Inflammatory macrophage treated with lipopolysaccharide for 4 hours (primary cell): ENCODE results near the gene URB2.
A peak's percentile ranks its signal among the peaks of the same experiment; 100 is the strongest.

Experiments used
- DNase-seq: peaks from one replicate; pipeline ENCODE4 v3.0.0-alpha.2; 2020

The URB2 gene

DNA sequence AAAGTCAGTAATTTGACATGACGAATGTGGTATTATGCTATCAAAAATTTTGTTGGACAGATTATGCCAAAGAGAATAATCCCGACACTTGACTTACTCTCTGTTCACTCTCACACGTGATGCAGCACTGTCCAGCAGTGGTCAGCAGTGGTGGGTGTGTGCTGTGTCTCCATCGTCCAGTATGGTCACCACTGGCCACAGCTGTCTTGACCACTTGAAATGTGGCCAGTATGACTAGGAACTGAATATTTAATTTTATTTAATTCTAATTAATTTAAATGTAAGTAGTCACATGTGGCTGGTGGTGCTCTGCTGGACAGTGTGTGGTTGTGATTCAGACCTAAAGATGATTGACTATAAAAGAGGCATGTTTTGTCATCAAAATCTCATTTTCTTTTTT lies 24.0 kb downstream of the URB2 start:
- no peak for DNase-seq

- DNase-seq: no peak
These were observed 25.5 kb downstream of the URB2 start for GRCh38 chr1:229651546-229651945.

DNA sequence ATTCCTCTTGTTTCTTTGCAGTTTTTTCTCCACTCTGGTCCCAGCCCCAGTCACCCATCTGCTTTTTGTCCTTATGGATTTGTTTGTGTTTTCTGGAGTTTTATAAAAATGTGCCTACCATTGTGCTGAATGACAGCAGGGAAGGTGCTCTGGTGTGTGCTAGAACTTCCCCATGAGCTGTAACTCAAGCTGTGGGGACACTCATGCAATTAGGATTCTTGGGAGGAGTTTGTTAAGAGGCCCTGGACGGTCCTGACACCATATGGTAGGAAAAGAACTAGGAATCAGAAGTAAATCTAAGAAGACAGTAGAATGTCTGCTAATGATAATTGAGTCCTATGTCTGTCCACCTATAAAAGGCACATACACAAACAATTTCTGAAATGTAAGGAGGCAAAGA lies 27.4 kb downstream of the URB2 start:
- no peak for DNase-seq

- no peak for DNase-seq
These were observed 29.7 kb downstream of the URB2 start for GRCh38 chr1:229655781-229656180.

DNA sequence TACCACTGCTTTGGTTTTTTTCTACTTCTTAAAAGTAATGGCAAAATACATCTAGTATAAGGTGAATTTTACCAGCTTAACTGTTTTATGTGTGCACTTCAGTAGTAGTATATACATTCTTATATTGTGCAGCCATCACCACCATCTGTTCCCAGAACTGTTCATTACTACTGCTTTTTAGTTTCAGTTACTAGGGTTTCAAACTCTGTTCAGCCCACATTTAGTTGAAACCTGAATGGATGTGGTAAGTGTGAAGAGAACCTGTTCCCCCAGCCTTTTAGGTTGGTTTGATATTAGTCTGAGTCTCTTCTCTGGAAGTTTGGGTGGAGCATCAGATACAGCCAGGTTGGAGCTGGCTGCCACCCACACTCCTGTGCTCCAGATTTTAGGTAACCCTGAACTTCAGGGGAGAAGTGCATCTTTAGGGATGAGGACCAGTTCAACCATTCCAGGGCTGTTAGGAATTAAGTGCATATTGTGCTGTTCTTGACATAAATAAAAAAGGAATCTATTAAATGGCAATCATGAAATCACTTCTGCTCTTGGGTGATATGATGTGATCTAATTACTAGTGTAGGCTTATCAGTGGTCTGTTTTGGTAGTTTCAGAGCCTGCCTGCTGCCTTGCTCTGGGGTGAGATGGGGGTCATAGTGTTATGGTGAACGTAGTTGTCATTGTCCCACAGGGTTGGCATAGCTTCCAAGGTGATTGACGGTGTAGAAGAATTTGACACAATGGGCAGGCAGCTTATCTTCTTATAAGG lies 32.1 kb downstream of the URB2 start:
- DNase-seq: no peak

DNA sequence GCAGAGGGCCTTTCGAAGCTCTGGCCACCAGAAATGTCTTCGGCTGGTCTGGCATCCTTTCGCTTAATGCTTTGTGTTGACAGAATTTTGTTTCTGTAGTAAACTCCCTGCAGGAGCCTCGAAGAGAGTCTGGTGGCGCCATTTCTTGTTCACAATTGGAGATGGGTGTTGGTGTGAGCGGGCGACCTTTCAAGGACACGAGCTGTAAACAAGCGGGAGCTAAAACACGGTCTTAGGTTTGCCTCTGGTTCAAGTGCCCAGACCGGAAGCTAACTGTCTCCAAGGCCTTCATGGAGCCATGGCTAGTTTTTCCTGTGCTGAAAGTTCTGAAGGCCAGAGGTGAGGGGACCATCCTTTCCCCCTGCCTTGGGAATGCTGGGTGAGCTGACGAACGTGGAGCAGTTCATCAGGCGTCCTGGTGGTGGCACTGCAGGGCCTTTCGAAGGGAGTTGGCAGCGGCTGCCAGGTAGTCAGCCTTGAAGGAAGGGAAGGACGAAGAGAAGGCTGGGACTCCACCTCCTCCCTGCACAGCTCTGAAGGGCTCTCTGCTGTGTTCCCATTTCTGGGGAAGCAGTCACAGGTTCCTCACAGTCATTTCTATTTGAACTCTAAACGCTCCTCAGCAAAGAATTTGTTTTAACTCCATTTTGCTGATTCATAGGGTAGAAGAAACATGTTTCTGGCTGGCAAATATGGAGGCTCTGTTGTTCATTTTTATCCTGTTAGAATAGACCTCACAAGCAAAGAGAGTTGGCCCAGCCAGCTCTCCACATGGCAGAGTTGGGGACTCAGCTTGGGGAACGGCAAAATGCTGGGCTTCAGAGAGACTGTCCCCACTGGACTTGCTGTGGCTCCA lies 35.2 kb downstream of the URB2 start:
- DNase-seq: peak; percentile 53

GRCh38 chr1:229661897-229662296 lies 35.9 kb downstream of the URB2 start:
- DNase-seq: no peak

DNA sequence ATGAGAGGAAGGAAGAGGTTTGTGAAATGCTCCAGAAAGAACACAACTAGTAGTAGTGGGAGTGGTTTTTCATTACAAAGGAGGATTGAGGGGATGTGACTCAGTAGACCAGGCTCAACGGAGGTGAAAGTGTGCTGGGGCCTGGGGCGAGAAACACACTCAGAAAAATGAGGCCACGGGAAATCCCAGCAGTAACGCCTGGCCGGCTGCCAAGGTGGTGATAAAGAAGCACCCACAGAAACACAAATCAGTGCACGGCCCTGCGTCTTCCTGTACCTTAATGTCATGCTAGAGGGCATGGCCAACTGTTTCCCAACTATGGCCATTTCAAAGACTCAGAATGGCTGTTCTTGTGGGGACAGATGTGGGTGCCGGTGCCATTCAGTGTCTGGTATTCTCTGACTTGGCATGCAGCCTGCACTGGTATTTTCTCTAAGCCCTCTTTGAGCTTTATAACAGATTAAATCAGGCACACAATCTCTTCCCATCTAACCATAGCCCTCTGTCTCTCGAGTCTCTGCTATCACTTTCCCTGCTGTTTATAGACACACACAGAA lies 38.2 kb downstream of the URB2 start:
- DNase-seq: no peak

GRCh38 chr1:229665912-229666558 lies 40.0 kb downstream of the URB2 start:
- no peak for DNase-seq

DNA sequence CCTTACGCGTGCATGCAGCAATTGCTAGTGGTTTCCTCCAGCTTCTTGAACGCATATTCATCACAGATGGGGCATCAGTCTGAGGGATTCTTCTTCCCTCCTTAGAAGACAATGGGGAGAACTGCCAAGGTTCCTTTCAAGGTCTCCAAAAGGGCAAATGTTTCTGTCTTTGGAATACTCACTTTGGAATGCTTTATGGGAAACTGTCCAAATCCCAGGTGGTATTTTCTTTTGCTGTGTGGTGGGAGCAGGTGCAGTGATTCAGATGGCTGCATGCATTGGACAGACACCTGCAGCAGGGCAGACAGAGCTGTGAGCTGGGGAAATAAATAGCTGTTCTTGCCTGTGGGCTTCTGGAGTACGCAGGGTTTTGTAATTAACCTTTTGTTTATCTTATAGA lies 40.5 kb downstream of the URB2 start:
- DNase-seq: no peak

GRCh38 chr1:229669333-229669732 lies 43.3 kb downstream of the URB2 start:
- DNase-seq: no peak

DNA sequence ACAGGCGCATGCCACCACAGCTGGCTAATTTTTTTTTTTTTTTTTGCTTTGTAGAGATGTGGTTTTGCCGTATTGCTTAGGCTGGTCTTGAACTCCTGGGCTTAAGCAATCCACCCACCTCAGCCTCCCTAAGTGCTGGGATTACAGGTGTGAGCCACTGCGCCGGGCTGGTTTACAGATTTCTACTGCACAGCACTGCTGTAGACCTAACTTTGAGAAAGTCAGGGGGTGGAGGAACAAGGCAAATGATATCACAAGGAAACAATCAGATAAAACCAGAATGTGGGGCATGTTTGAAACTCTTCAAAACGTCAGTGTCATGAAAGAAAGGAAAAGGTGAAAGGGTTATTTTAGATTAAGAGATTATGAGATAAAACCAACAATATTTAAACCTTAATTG lies 45.3 kb downstream of the URB2 start:
- no peak for DNase-seq

DNA sequence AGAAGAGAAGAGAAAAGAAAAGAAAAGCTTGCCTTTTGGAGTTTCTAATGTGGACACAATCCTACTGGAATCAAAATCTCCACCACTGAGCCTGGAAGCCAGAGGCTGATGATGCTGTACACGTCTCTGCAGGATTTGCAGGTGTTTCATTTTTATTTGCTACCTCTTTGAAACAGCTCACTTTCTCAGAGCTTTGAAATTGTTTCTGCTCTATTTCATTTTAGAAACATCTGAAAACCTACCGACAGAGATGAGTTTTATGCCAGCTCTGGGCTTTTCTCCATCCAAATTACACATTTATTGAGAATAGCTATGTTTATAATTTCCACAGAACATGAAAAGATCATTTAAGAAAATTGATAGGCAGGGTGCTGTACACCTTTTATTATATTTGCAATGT lies 46.2 kb downstream of the URB2 start:
- DNase-seq: no peak

GRCh38 chr1:229674042-229674441 lies 48.0 kb downstream of the URB2 start:
- no peak for DNase-seq

DNA sequence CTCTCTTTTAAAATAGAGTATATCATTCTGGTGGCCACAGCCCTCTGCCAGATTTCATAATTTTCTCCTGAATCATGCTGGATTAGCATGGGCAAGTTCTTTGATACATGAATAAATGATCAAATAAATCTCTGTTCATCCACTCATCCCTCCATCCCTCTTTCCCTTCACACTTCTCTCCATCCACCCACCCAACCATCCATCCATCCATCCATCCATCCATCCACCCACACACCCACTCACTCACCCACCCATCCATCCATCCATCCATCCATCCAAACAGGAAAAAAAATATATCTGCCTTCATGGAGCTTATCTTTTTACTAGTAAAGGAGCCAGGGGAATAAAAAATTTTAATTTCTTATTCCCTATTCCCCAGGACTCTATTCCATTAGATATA lies 49.3 kb downstream of the URB2 start:
- no peak for DNase-seq

GRCh38 chr1:229685149-229685548 lies 59.1 kb downstream of the URB2 start:
- no peak for DNase-seq

GRCh38 chr1:229689273-229689672 lies 63.2 kb downstream of the URB2 start:
- no peak for DNase-seq

GRCh38 chr1:229689904-229690303 lies 63.9 kb downstream of the URB2 start:
- no peak for DNase-seq

DNA sequence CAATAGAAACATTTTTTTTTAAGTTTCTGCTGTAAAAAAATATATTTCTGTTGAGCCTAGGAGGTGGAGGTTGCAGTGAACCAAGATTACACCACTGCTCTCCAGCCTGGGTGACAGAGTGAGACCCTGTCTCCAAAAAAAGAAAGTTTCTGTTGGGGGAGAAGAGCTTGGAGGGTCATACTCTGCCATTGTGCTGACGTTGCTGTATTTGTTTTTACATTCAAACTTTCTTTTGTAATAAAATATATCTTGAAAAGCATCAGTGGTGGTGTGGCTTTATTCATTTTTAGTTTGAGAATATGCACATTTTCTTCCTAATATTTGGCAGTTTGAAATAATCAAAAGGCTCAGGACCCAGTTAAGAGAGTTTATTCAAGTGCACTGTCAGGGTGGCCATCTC lies 64.6 kb downstream of the URB2 start:
- no peak for DNase-seq

DNA sequence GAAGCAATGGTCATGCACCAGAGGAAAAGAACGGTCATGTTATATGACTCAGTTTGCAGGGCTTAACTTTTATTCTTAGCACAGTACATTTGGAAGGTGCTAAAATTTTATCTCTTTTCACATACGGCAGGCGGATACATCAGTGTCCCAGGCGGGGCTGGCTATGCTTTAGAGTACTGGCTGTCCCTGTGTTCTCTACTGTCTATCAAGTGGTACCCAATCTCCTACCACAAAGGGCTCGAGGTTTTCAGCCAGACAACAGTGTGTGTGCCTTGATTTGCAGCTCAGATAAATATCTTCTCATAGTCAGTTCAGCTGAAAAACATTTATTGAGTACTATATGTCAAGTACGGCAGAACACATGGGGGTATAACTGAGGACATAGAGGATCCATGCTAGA lies 65.3 kb downstream of the URB2 start:
- no peak for DNase-seq

DNA sequence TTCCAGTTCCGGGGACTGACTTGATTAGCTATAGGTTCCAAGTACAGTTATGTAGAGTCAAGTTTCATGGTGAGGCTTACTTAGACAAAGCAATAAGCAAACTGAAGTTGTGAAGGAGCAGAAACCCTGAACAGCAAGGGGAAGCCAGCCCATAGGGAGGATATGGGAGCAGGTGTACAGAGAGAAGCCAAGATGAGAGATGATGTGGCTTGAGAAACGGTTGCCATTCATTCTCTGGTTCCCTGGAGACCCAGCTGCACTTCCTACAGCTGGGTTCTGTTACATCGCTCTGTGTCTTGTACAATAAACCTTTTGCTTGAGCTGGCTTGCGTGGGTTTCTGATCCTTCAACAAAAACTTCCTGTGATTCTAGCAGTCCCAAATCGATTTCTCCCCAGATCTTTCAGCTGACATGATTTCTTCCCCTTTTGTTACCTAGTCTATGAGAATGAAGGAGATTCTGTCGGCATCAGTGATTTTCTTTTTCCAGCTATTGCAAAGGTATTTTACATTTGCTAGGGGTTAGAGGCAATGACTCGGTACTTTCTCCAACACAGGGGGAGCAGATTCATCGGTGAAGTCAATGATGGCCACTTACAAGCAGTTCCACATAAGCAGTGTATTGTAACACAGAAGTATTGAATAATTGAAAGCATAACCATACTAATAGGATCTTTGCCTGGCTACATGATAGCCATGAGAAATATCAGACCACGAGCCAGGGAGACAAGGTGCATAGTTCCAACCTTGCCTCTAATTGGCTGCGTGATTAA lies 67.3 kb downstream of the URB2 start:
- DNase-seq: no peak

- no peak for DNase-seq
These were observed 68.1 kb downstream of the URB2 start for GRCh38 chr1:229694053-229694693.
